Ishikawa (cell line): ENCODE measurements around the gene CERS6.
A peak's percentile ranks its signal among the peaks of the same experiment; 100 is the strongest.

Source experiments
- CEBPB ChIP-seq: IDR thresholded peaks from 2 replicates; pipeline ENCODE4 v1.6.1; 2012
- CREB1 ChIP-seq: IDR thresholded peaks from 2 replicates; pipeline ENCODE4 v1.6.1; 2012; ENCODE audit warnings: low read depth
- EGR1 ChIP-seq: IDR thresholded peaks from 2 replicates; pipeline ENCODE4 v1.6.1; 2012
- EP300 ChIP-seq: IDR thresholded peaks from 2 replicates; pipeline ENCODE4 v1.6.1; 2012; ENCODE audit warnings: borderline replicate concordance
- FOXM1 ChIP-seq: IDR thresholded peaks from 2 replicates; pipeline ENCODE4 v1.6.1; 2012; ENCODE audit warnings: low read depth, borderline replicate concordance
- NFIC ChIP-seq: IDR thresholded peaks from 2 replicates; pipeline ENCODE4 v1.6.1; 2012
- RAD21 ChIP-seq: IDR thresholded peaks from 2 replicates; pipeline ENCODE4 v1.6.1; 2012; ENCODE audit warnings: low read depth
- REST ChIP-seq: IDR thresholded peaks from 2 replicates; pipeline ENCODE4 v1.6.1; 2012; ENCODE audit warnings: low read depth, mild to moderate bottlenecking
- TAF1 ChIP-seq: IDR thresholded peaks from 2 replicates; pipeline ENCODE4 v1.6.1; 2012; ENCODE audit warnings: low read depth, mild to moderate bottlenecking
- TCF12 ChIP-seq: IDR thresholded peaks from 2 replicates; pipeline ENCODE4 v1.6.1; 2012; ENCODE audit warnings: low read depth
- TEAD4 ChIP-seq: IDR thresholded peaks from 2 replicates; pipeline ENCODE4 v1.6.1; 2012
- USF1 ChIP-seq: IDR thresholded peaks from 2 replicates; pipeline ENCODE4 v1.6.1; 2012
- YY1 ChIP-seq: IDR thresholded peaks from 2 replicates; pipeline ENCODE4 v1.6.1; 2012; ENCODE audit warnings: low read depth
- ZBTB7A ChIP-seq: IDR thresholded peaks from 2 replicates; pipeline ENCODE4 v1.6.1; 2012; ENCODE audit warnings: low read depth
- TF ChIP-seq, protein P1 (sequence below): IDR thresholded peaks from 2 replicates; pipeline ENCODE4 v1.6.1; 2012

Gene CERS6

GRCh38 chr2:168566974-168567665, 111.0 kb downstream of the CERS6 start:
- no peak for TF ChIP-seq TAF1
- TF ChIP-seq EGR1, result no peak
- no peak for TF ChIP-seq REST
- TF ChIP-seq, protein P1, sequence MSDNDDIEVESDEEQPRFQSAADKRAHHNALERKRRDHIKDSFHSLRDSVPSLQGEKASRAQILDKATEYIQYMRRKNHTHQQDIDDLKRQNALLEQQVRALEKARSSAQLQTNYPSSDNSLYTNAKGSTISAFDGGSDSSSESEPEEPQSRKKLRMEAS, result no peak
- no peak for TF ChIP-seq FOXM1
- TF ChIP-seq TCF12, result no peak
- no peak for TF ChIP-seq USF1
- no peak for TF ChIP-seq TEAD4
- TF ChIP-seq RAD21, result no peak
- TF ChIP-seq CEBPB, result no peak
- no peak for TF ChIP-seq ZBTB7A
- TF ChIP-seq EP300, result no peak
- TF ChIP-seq NFIC, result no peak
- no peak for TF ChIP-seq YY1
- no peak for TF ChIP-seq CREB1

- TF ChIP-seq EP300 (no peak), TAF1 (no peak), CEBPB (no peak), USF1 (no peak), CREB1 (no peak), TCF12 (no peak), TEAD4 (no peak), YY1 (no peak), EGR1 (no peak)
- TF ChIP-seq, protein P1, result no peak
Measured at GRCh38 chr2:168567836-168568235, 111.8 kb downstream of the CERS6 start.

GRCh38 chr2:168568476-168569267, 112.6 kb downstream of the CERS6 start:
- no peak for TF ChIP-seq RAD21
- no peak for TF ChIP-seq NFIC
- TF ChIP-seq EP300, result no peak
- no peak for TF ChIP-seq EGR1
- TF ChIP-seq CEBPB, result no peak
- no peak for TF ChIP-seq REST
- TF ChIP-seq, protein P1, result no peak
- TF ChIP-seq TAF1, result no peak
- TF ChIP-seq USF1, result no peak
- TF ChIP-seq TEAD4, result no peak
- no peak for TF ChIP-seq ZBTB7A
- TF ChIP-seq FOXM1, result no peak
- no peak for TF ChIP-seq CREB1
- no peak for TF ChIP-seq TCF12
- TF ChIP-seq YY1, result no peak

DNA sequence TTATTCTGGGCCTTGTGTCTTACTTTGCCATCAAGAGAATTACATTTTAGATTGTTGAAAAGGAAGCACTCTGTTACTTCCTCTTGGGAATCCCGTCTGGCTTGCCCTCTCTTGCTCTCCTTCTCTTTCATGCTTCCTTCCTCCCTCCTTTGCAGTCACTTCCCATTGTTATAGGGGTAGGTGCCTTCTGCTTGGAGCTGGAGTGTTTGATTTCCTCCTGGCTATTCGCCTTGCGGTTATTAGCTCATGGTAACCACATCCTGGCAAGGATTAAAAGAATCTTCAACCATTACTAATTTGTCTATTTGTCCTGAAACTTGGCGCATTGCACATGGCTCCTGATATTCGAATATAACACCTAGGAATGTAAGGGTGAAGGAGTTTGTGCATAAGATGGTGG, 115.0 kb downstream of the CERS6 start:
- TF ChIP-seq EP300 (no peak), NFIC (0 out of 2 replicates have a peak, but pooled peaks have one; percentile 17)
